Caco-2 (cell line): ENCODE measurements around the gene CILP. TPM values are rescaled to one million over a fixed set of nuclear protein-coding genes. Genes with fewer than 3 reads are reported as not detected.

ENCODE experiments used
- BruUV-seq: library from RNA; stranded (reverse); fragments of 400-500 nt; replicated peaks from 2 replicates; lab custom pipeline; 2021; lab: Mats Ljungman, UMichigan
- CTCF ChIA-PET: fragments of 300-600 bp; sonication (Branson Sonifier 250); formaldehyde crosslinking; loops from one replicate; lab custom pipeline; 2022; ENCODE audit warnings: antibody characterized with exemption; lab: Charles Lee
- POLR2A ChIA-PET: fragments of 300-600 bp; sonication (Branson Sonifier 250); formaldehyde crosslinking; loops from one replicate; lab custom pipeline; 2022; ENCODE audit warnings: antibody characterized with exemption; lab: Charles Lee
- DNase-seq, 2 experiments: peaks; one replicate each; pipeline versions ENCODE4 v3.0.0 to v3.0.0-alpha.2; 2020 to 2022
- H3K27me3 ChIP-seq: replicated peaks from 2 replicates; pipeline ENCODE4 v1.6.0; 2011; ENCODE audit warnings: low read length; ENCODE audit not compliant: control insufficient read depth, insufficient read depth
- H3K36me3 ChIP-seq: 2 replicates; pipeline ENCODE4 v1.5.1; 2011; ENCODE audit warnings: low read length; ENCODE audit not compliant: control insufficient read depth, insufficient read depth
- H3K4me1 ChIP-seq: fragments of 250-450 bp; sonication (Bioruptor Pico); 2 replicates; pipeline ENCODE4 v1.5.1; 2020; ENCODE audit warnings: mild to moderate bottlenecking
- H3K4me3 ChIP-seq: 2 replicates; pipeline ENCODE4 v1.5.1; 2011; ENCODE audit warnings: low read depth, mild to moderate bottlenecking, control low read depth, low read length
- H3K9me3 ChIP-seq: fragments of 250-450 bp; sonication (Bioruptor Pico); 2 replicates; pipeline ENCODE4 v1.5.1; 2020; ENCODE audit warnings: mild to moderate bottlenecking, moderate library complexity
- H3K27ac Mint-ChIP-seq: one replicate; pipeline ENCODE4 v1.8.0; 2022; ENCODE audit warnings: mixed read lengths; ENCODE audit not compliant: unreplicated experiment
- H3K27me3 Mint-ChIP-seq: one replicate; pipeline ENCODE4 v1.8.0; 2022; ENCODE audit warnings: mixed read lengths; ENCODE audit not compliant: insufficient read depth, unreplicated experiment
- H3K36me3 Mint-ChIP-seq: one replicate; pipeline ENCODE4 v1.8.0; 2022; ENCODE audit warnings: mild to moderate bottlenecking, mixed read lengths; ENCODE audit not compliant: insufficient read depth, unreplicated experiment
- H3K4me1 Mint-ChIP-seq: one replicate; pipeline ENCODE4 v1.8.0; 2022; ENCODE audit warnings: low read depth, mixed read lengths; ENCODE audit not compliant: unreplicated experiment
- H3K4me3 Mint-ChIP-seq: one replicate; pipeline ENCODE4 v1.8.0; 2022; ENCODE audit warnings: mild to moderate bottlenecking, moderate library complexity, mixed read lengths; ENCODE audit not compliant: unreplicated experiment
- H3K9me3 Mint-ChIP-seq: one replicate; pipeline ENCODE4 v1.8.0; 2022; ENCODE audit warnings: mixed read lengths; ENCODE audit not compliant: unreplicated experiment
- intact Hi-C: fragments of 100-400 bp; cut with micrococcal nuclease; formaldehyde crosslinking; loops from one replicate; pipeline ENCODE4 v1.10.0; 2022; ENCODE audit not compliant: unreplicated experiment
- total RNA-seq: library from RNA; stranded (reverse); gene quantifications from 2 replicates; pipeline ENCODE4 v1.2.3, GENCODE V29; 2022
- TF ChIP-seq, protein P1 (sequence below), 2 experiments: fragments of 200-600 bp in 1 of 2; IDR thresholded peaks; 1 replicate in 1 of 2; 2 replicates in 1 of 2; pipeline versions ENCODE4 v1.5.1 to v1.8.0; 2011 to 2022; ENCODE audit warnings: antibody characterized with exemption in 1 of 2, control low read depth in 1 of 2, inconsistent platforms in 1 of 2, low read depth in 1 of 2, low read length in 1 of 2, mild to moderate bottlenecking in 1 of 2, moderate library complexity in 1 of 2; ENCODE audit not compliant: insufficient read depth in 1 of 2, severe bottlenecking in 1 of 2, unreplicated experiment in 1 of 2

CILP gene
- total RNA-seq, 1 experiment from 2014 or later = not detected

DNA sequence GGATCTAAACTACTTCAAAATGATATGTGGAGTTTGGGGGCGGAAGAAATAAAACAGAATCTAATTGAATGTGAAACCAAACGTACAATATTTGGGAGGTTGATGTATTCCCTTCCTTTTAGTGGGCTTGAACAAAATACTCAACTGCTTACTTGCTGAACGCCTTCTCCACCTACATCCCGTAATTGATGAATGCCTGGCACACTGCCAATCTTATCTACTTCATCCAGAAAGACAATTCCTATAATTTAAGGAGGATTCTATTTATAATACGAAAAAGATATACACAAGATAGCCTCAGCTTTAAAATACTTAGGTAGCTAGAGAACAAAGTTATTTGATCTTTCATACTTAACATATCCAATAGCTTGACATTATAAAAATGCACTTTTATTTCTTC is 54.6 kb downstream of the CILP start:
- BruUV-seq = no TSS peak
- DNase-seq = no peak
- Mint-ChIP-seq H3K4me3 (no peak overlapping the region), H3K36me3 (peaks cover 50% of the 10 kb centered on the region), H3K4me1 (no peaks in the 10 kb centered on the region), H3K9me3 (no peaks in the 10 kb centered on the region), H3K27ac (no peak overlapping the region), H3K27me3 (no peaks in the 10 kb centered on the region)
- ChIA-PET CTCF (interaction anchor here (0.6 kb wide), 1 partner anchor 135 kb away, joined by 3 read pairs; no protein-coding TSS in a partner anchor), POLR2A (no interaction called here)
- no peaks in the 10 kb centered on the region for H3K36me3 ChIP-seq
- H3K9me3 ChIP-seq = no peaks in the 10 kb centered on the region
- no peaks in the 10 kb centered on the region for H3K27me3 ChIP-seq
- H3K4me3 ChIP-seq = no peak overlapping the region
- intact Hi-C loops = no loop called here
- H3K4me1 ChIP-seq = no peaks in the 10 kb centered on the region
- TF ChIP-seq, protein P1, sequence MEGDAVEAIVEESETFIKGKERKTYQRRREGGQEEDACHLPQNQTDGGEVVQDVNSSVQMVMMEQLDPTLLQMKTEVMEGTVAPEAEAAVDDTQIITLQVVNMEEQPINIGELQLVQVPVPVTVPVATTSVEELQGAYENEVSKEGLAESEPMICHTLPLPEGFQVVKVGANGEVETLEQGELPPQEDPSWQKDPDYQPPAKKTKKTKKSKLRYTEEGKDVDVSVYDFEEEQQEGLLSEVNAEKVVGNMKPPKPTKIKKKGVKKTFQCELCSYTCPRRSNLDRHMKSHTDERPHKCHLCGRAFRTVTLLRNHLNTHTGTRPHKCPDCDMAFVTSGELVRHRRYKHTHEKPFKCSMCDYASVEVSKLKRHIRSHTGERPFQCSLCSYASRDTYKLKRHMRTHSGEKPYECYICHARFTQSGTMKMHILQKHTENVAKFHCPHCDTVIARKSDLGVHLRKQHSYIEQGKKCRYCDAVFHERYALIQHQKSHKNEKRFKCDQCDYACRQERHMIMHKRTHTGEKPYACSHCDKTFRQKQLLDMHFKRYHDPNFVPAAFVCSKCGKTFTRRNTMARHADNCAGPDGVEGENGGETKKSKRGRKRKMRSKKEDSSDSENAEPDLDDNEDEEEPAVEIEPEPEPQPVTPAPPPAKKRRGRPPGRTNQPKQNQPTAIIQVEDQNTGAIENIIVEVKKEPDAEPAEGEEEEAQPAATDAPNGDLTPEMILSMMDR (IDR thresholded peaks at IDR 0.05; ENCODE audit: insufficient read depth in 1 of 2, low read depth in 1 of 2, low read length in 1 of 2, severe bottlenecking in 1 of 2, unreplicated experiment in 1 of 2) = no peak

GRCh38 chr15:65154720-65155119 is 56.6 kb downstream of the CILP start:
- peaks cover 47% of the 10 kb centered on the region for H3K36me3 Mint-ChIP-seq
- no peaks in the 10 kb centered on the region for H3K27me3 Mint-ChIP-seq
- Histone ChIP-seq H3K4me1 (no peaks in the 10 kb centered on the region), H3K27me3 (no peaks in the 10 kb centered on the region), H3K4me3 (no peak overlapping the region), H3K36me3 (no peaks in the 10 kb centered on the region), H3K9me3 (no peaks in the 10 kb centered on the region)
- intact Hi-C loops = no loop called here
- ChIA-PET POLR2A (no interaction called here), CTCF (no interaction called here)
- no TSS peak for BruUV-seq
- no peaks in the 10 kb centered on the region for H3K4me1 Mint-ChIP-seq
- H3K27ac Mint-ChIP-seq = no peak overlapping the region
- H3K4me3 Mint-ChIP-seq = no peak overlapping the region
- TF ChIP-seq, protein P1 (IDR thresholded peaks at IDR 0.05; ENCODE audit: insufficient read depth in 1 of 2, low read depth in 1 of 2, low read length in 1 of 2, severe bottlenecking in 1 of 2, unreplicated experiment in 1 of 2) = no peak
- no peaks in the 10 kb centered on the region for H3K9me3 Mint-ChIP-seq
- DNase-seq = no peak

GRCh38 chr15:65147902-65148301 is 63.4 kb downstream of the CILP start:
- no peak overlapping the region for H3K27ac Mint-ChIP-seq
- POLR2A ChIA-PET = no interaction called here

More at GRCh38 chr15:65147902-65148301, 63.4 kb downstream of the CILP start:
- peaks cover 17% of the 10 kb centered on the region for H3K36me3 Mint-ChIP-seq
- H3K27me3 Mint-ChIP-seq = no peaks in the 10 kb centered on the region
- no peaks in the 10 kb centered on the region for H3K27me3 ChIP-seq
- H3K4me3 ChIP-seq = no peak overlapping the region
- H3K36me3 ChIP-seq = no peaks in the 10 kb centered on the region
- intact Hi-C loops = no loop called here
- no TSS peak for BruUV-seq
- H3K9me3 ChIP-seq = no peaks in the 10 kb centered on the region
- TF ChIP-seq, protein P1 (IDR thresholded peaks at IDR 0.05; ENCODE audit: insufficient read depth in 1 of 2, low read depth in 1 of 2, low read length in 1 of 2, severe bottlenecking in 1 of 2, unreplicated experiment in 1 of 2) = no peak
- no peak for DNase-seq
- no peak overlapping the region for H3K4me3 Mint-ChIP-seq
- no peaks in the 10 kb centered on the region for H3K9me3 Mint-ChIP-seq
- no peaks in the 10 kb centered on the region for H3K4me1 Mint-ChIP-seq
- no peaks in the 10 kb centered on the region for H3K4me1 ChIP-seq
- CTCF ChIA-PET = no interaction called here
